ENCODE measurements around the gene KRTAP27-1. TPM values are rescaled to one million over a fixed set of nuclear protein-coding genes. Genes with fewer than 3 reads are reported as not detected.

KRTAP27-1 gene
- total RNA-seq = not detected in 2 replicates
- polyA plus RNA-seq = not detected in 2 replicates
- not detected in 2 replicates for polyA plus RNA-seq (2012)
- not detected in 2 replicates for polyA minus RNA-seq (ENCODE audit: low replicate concordance)

GRCh38 chr21:30337276-30337744 is at the start of gene KRTAP27-1:
Gene KRTAP27-1 (minus strand): TSS chr21:30337694. CDS start chr21:30337668, 26 bp downstream.
- no peaks in the 10 kb centered on the region for H3K9me3 ChIP-seq (ENCODE audit: control insufficient read depth, insufficient read depth, low read depth, low read length)
- no peaks in the 10 kb centered on the region for H3K4me1 ChIP-seq (ENCODE audit: control insufficient read depth, extremely low read depth, insufficient read depth, low read length)
- H3K27ac ChIP-seq (ENCODE audit: insufficient read depth, low read length) = no peak within 1 kb of the TSS
- H3K9ac ChIP-seq (ENCODE audit: insufficient read depth, low read length) = no peak within 1 kb of the TSS
- no peaks in the 10 kb centered on the region for H3K36me3 ChIP-seq (ENCODE audit: control insufficient read depth, insufficient read depth, low read length)
- no peak within 1 kb of the TSS for H3K4me3 ChIP-seq (replicated peaks in 1 of 4; ENCODE audit: control extremely low read depth in 1 of 4, insufficient read depth in 1 of 4, low read depth in 3 of 4, low read length in 4 of 4)
- H3K79me2 ChIP-seq (ENCODE audit: control insufficient read depth, insufficient read depth, low read length) = no peaks in the 10 kb centered on the region
- no peaks in the 10 kb centered on the region for H4K20me1 ChIP-seq (ENCODE audit: control insufficient read depth, extremely low read depth, insufficient read depth, low read length)
- no peaks in the 10 kb centered on the region for H3K27me3 ChIP-seq (ENCODE audit: control insufficient read depth, insufficient read depth, low read length)
- no peak within 1 kb of the TSS for H3K4me2 ChIP-seq (ENCODE audit: extremely low read depth, insufficient read depth, low read length)
- no peak for DNase-seq (ENCODE audit: low read depth in 2 of 2)
- no peak within 1 kb of the TSS for H2AFZ ChIP-seq (ENCODE audit: low read length)
- TF ChIP-seq EZH2 (IDR thresholded peaks at IDR 0.05; ENCODE audit: low read length, missing control alignments) = no peak

- H3K27me3 ChIP-seq (ENCODE audit: control insufficient read depth, insufficient read depth, low read length) = no peaks in the 10 kb centered on the region
- H2AFZ ChIP-seq (ENCODE audit: low read length) = no peak overlapping the region
- TF ChIP-seq EZH2 (IDR thresholded peaks at IDR 0.05; ENCODE audit: low read length, missing control alignments) (no peak), CTCF (conservative IDR thresholded peaks at IDR 0.05 in 1 of 2, IDR thresholded peaks at IDR 0.05 in 1 of 2; ENCODE audit: low read depth in 1 of 2, low read length in 2 of 2) (no peak)
- H3K4me3 ChIP-seq (replicated peaks in 1 of 4; ENCODE audit: control extremely low read depth in 1 of 4, insufficient read depth in 1 of 4, low read depth in 3 of 4, low read length in 4 of 4) = no peak overlapping the region
- no peaks in the 10 kb centered on the region for H4K20me1 ChIP-seq (ENCODE audit: control insufficient read depth, extremely low read depth, insufficient read depth, low read length)
- H3K79me2 ChIP-seq (ENCODE audit: control insufficient read depth, insufficient read depth, low read length) = no peaks in the 10 kb centered on the region
- no peak overlapping the region for H3K4me2 ChIP-seq (ENCODE audit: extremely low read depth, insufficient read depth, low read length)
- H3K4me1 ChIP-seq (ENCODE audit: control insufficient read depth, extremely low read depth, insufficient read depth, low read length) = no peaks in the 10 kb centered on the region
- H3K9me3 ChIP-seq (ENCODE audit: control insufficient read depth, insufficient read depth, low read depth, low read length) = no peaks in the 10 kb centered on the region
- no peak overlapping the region for H3K9ac ChIP-seq (ENCODE audit: insufficient read depth, low read length)
- H3K36me3 ChIP-seq (ENCODE audit: control insufficient read depth, insufficient read depth, low read length) = no peaks in the 10 kb centered on the region
- no peak overlapping the region for H3K27ac ChIP-seq (ENCODE audit: insufficient read depth, low read length)
- DNase-seq (ENCODE audit: low read depth in 2 of 2) = no peak
Measured at GRCh38 chr21:30382201-30382600, 44.7 kb upstream of the KRTAP27-1 start.

- Histone ChIP-seq H3K27ac (ENCODE audit: insufficient read depth, low read length) (no peak within 1 kb of the TSS), H4K20me1 (ENCODE audit: control insufficient read depth, extremely low read depth, insufficient read depth, low read length) (no peaks in the 10 kb centered on the region), H3K4me2 (ENCODE audit: extremely low read depth, insufficient read depth, low read length) (no peak within 1 kb of the TSS), H3K9me3 (ENCODE audit: control insufficient read depth, insufficient read depth, low read depth, low read length) (no peaks in the 10 kb centered on the region), H3K4me1 (ENCODE audit: control insufficient read depth, extremely low read depth, insufficient read depth, low read length) (no peaks in the 10 kb centered on the region), H3K79me2 (ENCODE audit: control insufficient read depth, insufficient read depth, low read length) (no peaks in the 10 kb centered on the region), H3K9ac (ENCODE audit: insufficient read depth, low read length) (no peak within 1 kb of the TSS), H2AFZ (ENCODE audit: low read length) (no peak within 1 kb of the TSS), H3K27me3 (ENCODE audit: control insufficient read depth, insufficient read depth, low read length) (no peaks in the 10 kb centered on the region), H3K4me3 (replicated peaks in 1 of 4; ENCODE audit: control extremely low read depth in 1 of 4, insufficient read depth in 1 of 4, low read depth in 3 of 4, low read length in 4 of 4) (no peak within 1 kb of the TSS), H3K36me3 (ENCODE audit: control insufficient read depth, insufficient read depth, low read length) (no peaks in the 10 kb centered on the region)
- TF ChIP-seq CTCF (conservative IDR thresholded peaks at IDR 0.05 in 1 of 2, IDR thresholded peaks at IDR 0.05 in 1 of 2; ENCODE audit: low read depth in 1 of 2, low read length in 2 of 2) (no peak), EZH2 (IDR thresholded peaks at IDR 0.05; ENCODE audit: low read length, missing control alignments) (no peak)
- no peak for DNase-seq (ENCODE audit: low read depth in 2 of 2)
Measured at GRCh38 chr21:30372139-30372770, 34.8 kb upstream of the KRTAP27-1 start, which contains the start of gene KRTAP13-2. Gene KRTAP13-2 (minus strand): TSS chr21:30372271. CDS start chr21:30372213, 58 bp downstream.
